D721Med (cell line): ENCODE results near the gene MSANTD3.
"Not testable (repeated sequence)": the region's sequence is repeated elsewhere in the genome, so short reads cannot be mapped to it uniquely, and the experiment has no call there.

ENCODE experiments used
- DNase-seq: peaks from one replicate; pipeline ENCODE4 v3.0.0; 2011; ENCODE audit warnings: low spot score; ENCODE audit not compliant: insufficient read length
- FAIRE-seq: peaks from 2 replicates; lab custom pipeline; 2011; peaks lifted over from hg19 to GRCh38; lab: Jason Lieb, UNC
- CTCF ChIP-seq: IDR thresholded peaks from 2 replicates; pipeline ENCODE4 v1.5.1; 2012; ENCODE audit warnings: mild to moderate bottlenecking, control low read depth; ENCODE audit not compliant: insufficient read depth; ENCODE audit errors: missing control alignments

MSANTD3 gene

GRCh38 chr9:100430286-100430940 is 3.5 kb downstream of the MSANTD3 start:
- no peak for DNase-seq
- no peak for TF ChIP-seq CTCF
- FAIRE-seq = no peak

- no peak for FAIRE-seq
- DNase-seq = no peak
- TF ChIP-seq CTCF = no peak
Measured at GRCh38 chr9:100431886-100432285, 4.9 kb downstream of the MSANTD3 start.

- no peak for DNase-seq
- TF ChIP-seq CTCF = no peak
- FAIRE-seq = no peak
Measured at GRCh38 chr9:100432736-100433135, 5.8 kb downstream of the MSANTD3 start.

- FAIRE-seq = no peak
- no peak for TF ChIP-seq CTCF
- DNase-seq = no peak
Measured at GRCh38 chr9:100436571-100436970, 9.6 kb downstream of the MSANTD3 start.

GRCh38 chr9:100437860-100438805 is 11.2 kb downstream of the MSANTD3 start:
- TF ChIP-seq CTCF = peak; percentile 87
- DNase-seq (peak; percentile 39), FAIRE-seq (peak; percentile 90)

- no peak for DNase-seq
- FAIRE-seq = no peak
- no peak for TF ChIP-seq CTCF
Measured at GRCh38 chr9:100440071-100440470, 13.1 kb downstream of the MSANTD3 start.

GRCh38 chr9:100440487-100440886 is 13.5 kb downstream of the MSANTD3 start:
- not testable (repeated sequence) for DNase-seq, FAIRE-seq
